HUDEP-2 (cell line): ENCODE results near the gene PRG3.
"Not testable (repeated sequence)": the region's sequence is repeated elsewhere in the genome, so short reads cannot be mapped to it uniquely, and the experiment has no call there.

Experiments
- DNase-seq, 76 experiments: peaks; one replicate each; lab custom pipeline; 2025; ENCODE audit not compliant: unreplicated experiment in 76 of 76; lab: John Stamatoyannopoulos, UW

PRG3 gene

GRCh38 chr11:57345555-57346211 is 35.3 kb downstream of the PRG3 start:
- peak in 63 of 76 experiments; percentile 10 to 75 (median 50) for DNase-seq

GRCh38 chr11:57344826-57345225 is 36.1 kb downstream of the PRG3 start:
- DNase-seq: no peak

DNA sequence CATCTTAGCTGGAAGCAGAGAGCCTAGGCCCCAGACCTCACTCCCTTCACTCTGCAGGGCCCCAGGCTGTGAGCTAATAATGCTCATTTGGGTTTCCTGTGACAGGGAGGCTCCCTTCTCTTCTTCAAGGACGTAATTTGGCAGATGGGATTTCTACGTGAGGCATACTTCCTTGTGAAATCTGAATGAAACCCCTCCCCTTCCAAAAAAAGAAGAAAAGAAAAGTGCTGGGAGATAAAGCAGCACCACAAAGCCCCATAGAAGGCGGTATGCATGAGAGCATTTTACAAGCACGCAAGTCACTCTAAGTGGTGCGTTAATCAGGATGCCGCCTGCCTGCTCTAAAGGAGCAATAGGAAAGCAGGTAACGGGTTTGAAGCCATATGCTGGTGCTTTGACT is 37.1 kb downstream of the PRG3 start:
- no peak for DNase-seq

DNA sequence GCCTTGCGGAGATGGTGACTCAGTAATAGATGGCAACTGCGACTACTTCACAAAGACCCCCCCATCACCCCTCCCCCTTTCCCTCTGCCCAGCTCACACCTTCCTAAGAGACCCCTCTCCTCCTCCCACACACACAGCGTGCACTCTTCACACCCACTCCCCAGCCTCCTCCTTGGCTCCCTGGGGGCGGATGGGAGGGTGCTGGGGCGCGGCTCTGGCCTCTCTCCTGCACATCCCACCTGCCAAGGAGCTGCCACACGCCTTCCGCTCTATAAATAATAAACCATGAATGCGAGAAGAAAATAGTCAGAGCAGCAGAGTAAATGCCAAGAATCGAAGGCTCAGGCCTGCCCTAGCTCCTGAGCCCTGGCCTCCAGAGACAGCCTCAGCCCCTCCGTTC is 38.2 kb downstream of the PRG3 start:
- DNase-seq: no peak

- DNase-seq: no peak
Measured at GRCh38 chr11:57341250-57341808, 39.6 kb downstream of the PRG3 start.

- peak in 2 of 76 experiments; percentile 7 to 11 for DNase-seq
Measured at GRCh38 chr11:57340039-57340615, 40.8 kb downstream of the PRG3 start.

GRCh38 chr11:57339328-57339727 is 41.6 kb downstream of the PRG3 start:
- DNase-seq: no peak

- DNase-seq: no peak
Measured at GRCh38 chr11:57338142-57338541, 42.8 kb downstream of the PRG3 start, which contains the start of gene P2RX3. TSS of gene P2RX3 (plus strand) at chr11:57338352. CDS start at chr11:57338551, 199 bp downstream.

DNA sequence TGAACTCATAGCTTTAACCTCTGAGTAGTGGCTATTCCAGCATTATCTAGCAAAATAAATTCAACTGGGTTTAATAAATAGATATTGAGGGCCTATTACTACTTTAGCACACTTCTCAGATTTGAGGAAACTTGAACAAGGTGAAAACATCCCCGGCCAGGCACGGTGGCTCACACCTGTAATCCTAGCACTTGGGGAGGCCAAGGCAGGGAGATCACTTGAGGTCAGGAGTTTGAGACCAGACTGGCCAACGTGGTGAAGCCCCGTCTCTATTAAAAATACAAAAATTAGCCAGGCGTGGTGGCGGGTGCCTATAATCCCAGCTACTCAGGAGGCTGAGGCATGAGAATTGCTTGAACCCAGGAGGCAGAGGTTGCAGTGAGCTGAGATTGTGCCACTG is 44.1 kb downstream of the PRG3 start:
- DNase-seq: not testable (repeated sequence)

DNA sequence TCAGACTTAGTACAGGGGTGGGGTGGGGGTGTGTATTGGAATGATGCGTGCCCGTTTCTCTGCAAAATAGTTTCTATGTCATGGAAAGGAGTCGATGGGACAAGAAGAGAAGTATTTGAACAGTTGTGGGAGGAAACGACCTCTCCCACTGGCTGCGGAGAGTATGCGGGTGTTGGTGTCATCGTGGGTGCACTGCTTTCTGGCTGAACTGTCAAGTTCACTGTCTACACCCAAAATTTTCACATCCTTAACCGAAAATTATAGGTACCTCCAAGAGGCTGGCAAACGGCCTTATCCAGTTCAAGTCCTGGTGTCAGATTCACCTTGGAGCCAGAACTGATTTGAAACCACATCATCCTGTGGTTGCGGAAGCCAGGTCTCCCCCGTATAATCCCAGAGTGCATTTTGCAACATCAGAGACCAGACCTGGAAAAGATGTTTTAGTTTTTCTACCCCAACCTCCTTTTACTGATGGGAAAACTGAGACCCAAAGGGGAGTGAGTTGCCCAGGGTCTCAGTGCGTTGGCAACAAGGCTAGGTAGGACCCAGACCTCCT is 44.8 kb downstream of the PRG3 start:
- DNase-seq: no peak

DNA sequence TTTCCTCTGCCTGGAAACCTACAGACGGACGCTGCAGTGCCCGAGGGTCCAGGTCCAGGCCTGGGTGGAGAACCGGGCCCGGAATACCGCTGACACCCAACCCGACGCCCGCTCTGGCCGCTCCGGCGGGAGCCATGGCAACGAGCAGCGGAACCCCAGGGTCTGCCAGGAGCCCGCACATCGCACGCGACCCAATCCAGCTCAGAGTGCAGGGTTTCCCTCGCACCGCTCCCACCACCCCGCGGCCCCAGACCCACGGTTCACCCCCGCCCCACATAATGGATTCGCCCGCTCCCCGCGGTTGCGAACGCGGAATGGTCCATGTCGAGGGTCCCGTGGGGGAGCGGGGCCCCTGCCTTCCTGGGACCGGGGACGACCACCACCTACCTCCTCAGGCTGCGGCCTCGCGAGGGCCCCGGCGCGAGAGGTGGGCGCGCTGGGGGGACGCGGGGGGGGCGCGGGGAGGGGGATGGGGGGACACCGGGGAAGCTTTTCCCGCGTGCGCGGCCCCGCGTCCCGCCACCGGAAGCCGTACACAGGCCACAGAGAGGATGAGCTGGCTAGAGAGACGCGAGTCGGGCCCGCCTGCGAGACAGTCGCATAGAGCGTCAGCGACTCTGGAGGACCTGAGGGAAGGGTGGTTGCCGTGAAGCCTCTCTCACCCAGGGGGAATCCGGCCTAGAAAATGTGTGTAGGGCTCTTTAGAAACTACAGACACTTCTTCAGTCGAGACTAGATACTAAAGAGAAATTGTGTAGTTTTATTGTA is 45.4 kb downstream of the PRG3 start, which contains the start of gene SSRP1:
TSS of gene SSRP1 (minus strand) at position 550 of the 768 bp plus-strand sequence. CDS start 771 bp downstream, outside the sequence.
- peak in 71 of 76 experiments; percentile 28 to 89 (median 75) for DNase-seq

- no peak for DNase-seq
Measured at GRCh38 chr11:57335023-57335342, 46.0 kb downstream of the PRG3 start.

DNA sequence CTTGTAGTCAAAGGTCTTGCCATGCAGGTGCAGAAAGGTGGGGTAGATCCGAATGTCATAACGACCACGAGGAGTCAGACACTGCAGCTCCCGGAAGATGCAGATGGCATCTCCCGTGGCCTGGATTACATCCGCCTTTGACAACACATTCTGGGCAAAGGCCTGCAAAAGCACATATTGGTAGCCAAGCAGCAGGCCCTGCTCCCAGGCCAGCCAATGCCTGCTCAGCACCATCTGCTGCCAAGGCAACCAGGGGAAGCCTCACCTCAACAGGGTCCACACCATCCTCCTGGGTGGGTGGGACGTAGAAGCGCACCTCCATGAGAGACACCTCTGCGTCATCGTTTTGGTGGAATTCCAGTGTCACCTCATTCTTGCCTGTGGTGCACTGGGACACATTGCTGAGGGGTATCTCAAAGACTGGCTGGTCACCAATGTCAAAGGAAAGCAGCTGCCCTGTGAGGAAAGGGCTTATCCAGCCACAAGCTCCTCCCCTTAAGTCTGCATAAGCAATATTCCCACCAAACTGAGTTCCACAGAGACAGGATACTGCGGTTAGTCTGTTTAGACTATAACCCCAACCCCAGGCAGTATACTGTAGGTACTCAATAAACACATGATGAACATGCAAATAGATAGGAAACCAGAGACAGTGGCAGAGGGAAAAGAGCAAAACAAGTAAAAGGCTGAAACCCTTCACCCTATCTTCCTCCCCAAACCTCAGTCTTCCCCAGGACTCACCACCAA is 48.1 kb downstream of the PRG3 start:
- no peak for DNase-seq

- DNase-seq: no peak
Measured at GRCh38 chr11:57331720-57332119, 49.2 kb downstream of the PRG3 start.

- no peak for DNase-seq
Measured at GRCh38 chr11:57330029-57330428, 50.9 kb downstream of the PRG3 start.

DNA sequence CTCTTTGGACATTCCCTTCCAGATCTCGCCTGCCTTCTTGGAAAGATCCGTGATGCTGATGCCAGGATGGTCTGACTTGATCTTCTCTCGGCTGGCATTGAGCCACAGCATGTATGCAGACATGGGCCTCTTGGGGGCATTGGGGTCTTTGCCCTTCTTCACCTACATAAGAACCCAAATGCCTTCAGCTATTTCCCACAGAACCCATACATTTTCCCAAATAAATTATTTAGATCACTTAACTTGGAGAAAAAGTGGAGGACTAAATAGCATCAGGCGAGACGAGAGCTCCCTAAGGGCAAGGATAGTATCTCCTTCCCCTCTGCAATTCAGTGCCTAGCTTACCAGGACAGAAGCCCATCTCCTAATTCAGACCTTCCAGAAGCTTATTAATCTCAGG is 53.2 kb downstream of the PRG3 start:
- no peak for DNase-seq
